NK-92 (cell line): ENCODE measurements around the gene JPH4.
"Not testable (repeated sequence)": the region's sequence is repeated elsewhere in the genome, so short reads cannot be mapped to it uniquely, and the experiment has no call there.

Experiments used
- DNase-seq: peaks from one replicate; lab custom pipeline; 2025; ENCODE audit not compliant: unreplicated experiment; lab: John Stamatoyannopoulos, UW

The JPH4 gene

GRCh38 chr14:23550131-23550811, 28.3 kb downstream of the JPH4 start:
- DNase-seq, result no peak

- no peak for DNase-seq
These were observed 30.0 kb downstream of the JPH4 start for GRCh38 chr14:23548351-23549318.

- no peak for DNase-seq
These were observed 30.7 kb downstream of the JPH4 start for GRCh38 chr14:23547924-23548323.

GRCh38 chr14:23546450-23547035, 32.0 kb downstream of the JPH4 start:
- DNase-seq, result no peak

- no peak for DNase-seq
These were observed 32.7 kb downstream of the JPH4 start for GRCh38 chr14:23545740-23546365.

GRCh38 chr14:23544511-23545447, 33.8 kb downstream of the JPH4 start:
- no peak for DNase-seq

GRCh38 chr14:23543403-23543802, 35.2 kb downstream of the JPH4 start:
- DNase-seq, result no peak

- DNase-seq, result no peak
These were observed 36.3 kb downstream of the JPH4 start for GRCh38 chr14:23542261-23542660.

GRCh38 chr14:23540141-23540469, 38.5 kb downstream of the JPH4 start:
- no peak for DNase-seq

- no peak for DNase-seq
These were observed 39.1 kb downstream of the JPH4 start for GRCh38 chr14:23539248-23540140.

- no peak for DNase-seq
These were observed 39.8 kb downstream of the JPH4 start for GRCh38 chr14:23538785-23539184.

- no peak for DNase-seq
These were observed 40.4 kb downstream of the JPH4 start for GRCh38 chr14:23538050-23538718.

- no peak for DNase-seq
These were observed 41.1 kb downstream of the JPH4 start for GRCh38 chr14:23537351-23538049.

GRCh38 chr14:23536906-23537305, 41.7 kb downstream of the JPH4 start:
- DNase-seq, result not testable (repeated sequence)

- DNase-seq, result no peak
These were observed 42.1 kb downstream of the JPH4 start for GRCh38 chr14:23536494-23536893.

GRCh38 chr14:23535943-23536342, 42.6 kb downstream of the JPH4 start:
- no peak for DNase-seq

GRCh38 chr14:23533652-23534435, 44.7 kb downstream of the JPH4 start:
- DNase-seq, result no peak
